Endothelial cell of umbilical vein (primary cell): ENCODE data around the gene CPED1. TPM values are rescaled to one million over a fixed set of nuclear protein-coding genes. Genes with fewer than 3 reads are reported as not detected.

Experiments
- BruUV-seq: library from RNA; stranded (reverse); fragments of 400-500 nt; replicated peaks from 2 replicates; lab custom pipeline; 2021; lab: Mats Ljungman, UMichigan
- CTCF ChIA-PET: fragments of 300-600, 350-600 bp; sonication (Branson Sonifier 250); formaldehyde crosslinking; loops from one replicate; lab custom pipeline; 2021; ENCODE audit warnings: antibody characterized with exemption, inconsistent platforms; lab: Charles Lee
- POLR2A ChIA-PET: fragments of 300-600, 350-600 bp; sonication (Branson Sonifier 250); formaldehyde crosslinking; loops from one replicate; lab custom pipeline; 2021; ENCODE audit warnings: antibody characterized with exemption, inconsistent platforms; lab: Charles Lee
- DNase-seq: peaks from one replicate; pipeline ENCODE4 v3.0.0-alpha.2; 2011; ENCODE audit warnings: low read depth, low spot score
- FAIRE-seq: peaks from 2 replicates; lab custom pipeline; 2011; peaks lifted over from hg19 to GRCh38; lab: Jason Lieb, UNC
- H2AFZ ChIP-seq: 2 replicates; pipeline ENCODE4 v1.6.0; 2012; ENCODE audit warnings: low read depth, low read length, control low read depth, inconsistent platforms
- H3K27ac ChIP-seq: 2 replicates; pipeline ENCODE4 v1.5.1; 2011; ENCODE audit warnings: low read depth, mild to moderate bottlenecking, control low read depth, low read length, moderate library complexity; ENCODE audit not compliant: insufficient read depth
- H3K27me3 ChIP-seq, 2 experiments: 2 replicates each; pipeline versions ENCODE4 v1.6.0 to v1.6.1; 2011; ENCODE audit warnings: low read length in 2 of 2, mixed read lengths in 1 of 2; ENCODE audit not compliant: control insufficient read depth in 2 of 2, insufficient read depth in 2 of 2
- H3K36me3 ChIP-seq, 2 experiments: 2 replicates in 1 of 2; 3 replicates in 1 of 2; pipeline ENCODE4 v1.5.1; 2011; ENCODE audit warnings: low read length in 2 of 2, mild to moderate bottlenecking in 1 of 2, moderate library complexity in 1 of 2; ENCODE audit not compliant: control insufficient read depth in 2 of 2, insufficient read depth in 2 of 2; ENCODE audit errors: extremely low read depth in 1 of 2
- H3K4me1 ChIP-seq: 3 replicates; pipeline ENCODE4 v1.5.1; 2011; ENCODE audit warnings: mild to moderate bottlenecking, low read length; ENCODE audit not compliant: control insufficient read depth, insufficient read depth; ENCODE audit errors: extremely low read depth
- H3K4me2 ChIP-seq: 2 replicates; pipeline ENCODE4 v1.6.1; 2011; ENCODE audit warnings: low read length, control low read depth, mixed read lengths; ENCODE audit not compliant: insufficient read depth
- H3K4me3 ChIP-seq, 3 experiments: fragments of 200-600 bp in 1 of 3; sonication (generic), shearing (Covaris generic) in 1 of 3; replicated peaks in 1 of 3; 2 replicates each; pipeline ENCODE4 v1.5.1; 2011 to 2016; ENCODE audit warnings: control low read depth in 3 of 3, low read length in 3 of 3, mild to moderate bottlenecking in 2 of 3, inconsistent platforms in 1 of 3, low read depth in 1 of 3, moderate library complexity in 1 of 3; ENCODE audit not compliant: insufficient read depth in 1 of 3
- H3K79me2 ChIP-seq: 2 replicates; pipeline ENCODE4 v1.6.0; 2012; ENCODE audit warnings: low read length, inconsistent platforms; ENCODE audit not compliant: control insufficient read depth, insufficient read depth
- H3K9ac ChIP-seq: replicated peaks from 2 replicates; pipeline ENCODE3; 2011; ENCODE audit warnings: low read length, control low read depth; ENCODE audit not compliant: insufficient read depth; ENCODE audit errors: extremely low read depth
- H3K9me1 ChIP-seq: replicated peaks from 3 replicates; pipeline ENCODE4 v1.6.0; 2011; ENCODE audit warnings: mild to moderate bottlenecking, low read length; ENCODE audit not compliant: control insufficient read depth, insufficient read depth; ENCODE audit errors: extremely low read depth
- H3K9me3 ChIP-seq: replicated peaks from 2 replicates; pipeline ENCODE4 v1.5.1; 2012; ENCODE audit warnings: low read length, inconsistent platforms; ENCODE audit not compliant: control insufficient read depth, insufficient read depth
- H4K20me1 ChIP-seq: replicated peaks from 2 replicates; pipeline ENCODE3; 2011; ENCODE audit warnings: mild to moderate bottlenecking, low read length; ENCODE audit not compliant: control insufficient read depth, insufficient read depth; ENCODE audit errors: extremely low read depth
- GATA2 ChIP-seq: IDR thresholded peaks from 2 replicates; pipeline ENCODE4 v1.7.0; 2011; ENCODE audit warnings: low read depth, mild to moderate bottlenecking, moderate library complexity, mixed read lengths, low read length; ENCODE audit not compliant: insufficient read length, insufficient read depth
- JUN ChIP-seq: IDR thresholded peaks from 2 replicates; pipeline ENCODE4 v1.6.1; 2011; ENCODE audit warnings: borderline replicate concordance, low read depth; ENCODE audit not compliant: insufficient read length, insufficient read depth
- POLR2A ChIP-seq: IDR thresholded peaks from 2 replicates; pipeline ENCODE4 v1.6.1; 2012; ENCODE audit warnings: low read depth, mild to moderate bottlenecking, control low read depth, low read length
- dilution Hi-C: fragments of 300-500 bp; cut with MboI; formaldehyde crosslinking; loops from one replicate; pipeline ENCODE4 v1.15.0; 2019; ENCODE audit warnings: low sequenced_read_pairs; ENCODE audit not compliant: extremely low pct_ligation_motif_present
- intact Hi-C: fragments of 100-400 bp; cut with micrococcal nuclease; formaldehyde crosslinking; loops from one replicate; pipeline ENCODE4 v1.10.0; 2022
- polyA plus RNA-seq, 4 experiments: library from polyadenylated mRNA; depleted of rRNA in 3 of 4; stranded (reverse) in 3 of 4; unstranded in 1 of 4; fragments of >200 nt; gene quantifications; 2 replicates each; pipeline versions ENCODE4 v1.2.1 to v1.2.3, GENCODE V29; 2011 to 2012; ENCODE audit warnings: missing spikeins in 1 of 4
- total RNA-seq: library from RNA; stranded (reverse); gene quantifications from 2 replicates; pipeline ENCODE4 v1.2.3, GENCODE V29; 2021

Gene CPED1
- total and polyA plus RNA-seq, 2 donors (not counting 3 experiments of a cell fraction or from before 2014, with no cell fraction given), result 0.22 to 3.0 TPM

DNA sequence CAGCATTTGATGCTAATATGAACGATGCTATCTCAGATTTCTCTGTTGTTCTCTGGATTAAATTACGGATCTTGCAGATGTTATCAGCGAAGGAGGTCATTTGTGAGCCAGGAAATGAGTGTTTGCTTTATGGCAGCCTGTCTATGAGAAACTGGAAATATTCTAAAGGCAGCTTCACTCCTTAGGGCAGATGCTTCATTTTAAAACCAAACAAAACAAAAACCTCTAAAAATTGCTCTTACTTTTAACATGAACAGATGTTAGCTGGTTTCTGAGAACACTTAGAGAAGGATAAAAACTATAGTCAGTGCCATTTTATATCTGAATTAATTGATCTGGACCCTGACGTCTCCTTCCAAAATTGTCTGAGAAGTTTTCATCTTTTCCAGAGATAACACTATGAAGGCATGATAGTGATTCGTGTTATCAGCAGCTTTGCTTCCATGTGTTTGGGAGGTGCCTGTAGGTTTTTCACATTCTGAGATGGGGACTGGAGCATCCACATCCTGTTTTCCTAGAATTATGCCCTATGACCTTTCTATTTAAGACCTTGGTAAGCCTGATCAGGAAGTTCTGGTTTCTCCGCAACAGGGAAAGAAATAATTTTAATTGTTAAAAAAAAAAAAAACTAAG lies 53.1 kb downstream of the CPED1 start:
- DNase-seq (peak; percentile 60), FAIRE-seq (peak; percentile 75)
- Histone ChIP-seq H4K20me1 (no peaks in the 10 kb centered on the region), H2AFZ (peak overlapping the region; percentile 76), H3K4me1 (peaks cover 15% of the 10 kb centered on the region), H3K4me2 (peak overlapping the region; percentile 82), H3K27me3 (no peaks in the 10 kb centered on the region), H3K36me3 (no peaks in the 10 kb centered on the region), H3K4me3 (peak overlapping the region in 1 of 3 experiments; percentile 8), H3K9me1 (no peaks in the 10 kb centered on the region), H3K9me3 (no peaks in the 10 kb centered on the region), H3K27ac (peak overlapping the region; percentile 23), H3K9ac (peak overlapping the region; percentile 19), H3K79me2 (no peaks in the 10 kb centered on the region)
- CTCF ChIA-PET, result interaction anchor here (1.0 to 2.4 kb wide), 4 partner anchors 13 to 67 kb away, joined by 3 to 7 read pairs (median 6); no protein-coding TSS in a partner anchor
- dilution Hi-C loops, result no loop called here
- no TSS peak for BruUV-seq
- POLR2A ChIA-PET, result no interaction called here
- peak; percentile 96 for TF ChIP-seq GATA2
- TF ChIP-seq JUN, result no peak
- intact Hi-C loops, result no loop called here

DNA sequence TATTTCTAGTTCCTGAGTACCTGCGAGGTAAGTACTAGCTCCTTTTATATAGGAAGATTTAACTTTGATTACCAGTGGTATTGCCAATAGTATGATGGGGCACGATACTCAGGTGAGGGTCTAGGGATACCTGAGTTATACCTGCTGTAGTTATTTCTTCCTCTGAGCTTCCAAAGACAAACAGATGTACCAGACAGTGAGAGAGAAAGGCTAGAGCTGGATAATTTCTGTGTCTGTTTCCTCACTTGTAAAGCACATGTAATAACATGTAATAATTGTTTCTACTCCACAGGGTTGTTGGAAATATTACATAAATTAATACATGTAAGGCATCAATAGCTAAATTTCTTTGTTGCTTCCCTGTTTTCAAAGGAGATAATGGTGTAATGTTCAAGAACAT lies 53.7 kb downstream of the CPED1 start:
- intact Hi-C loops (no loop called here), dilution Hi-C loops (no loop called here)
- CTCF ChIA-PET, result interaction anchor here (1.0 to 2.4 kb wide), 4 partner anchors 12 to 66 kb away, joined by 3 to 7 read pairs (median 6); no protein-coding TSS in a partner anchor
- no TSS peak for BruUV-seq
- H3K27ac ChIP-seq, result peak overlapping the region; percentile 23
- H4K20me1 ChIP-seq, result no peaks in the 10 kb centered on the region
- H3K9me3 ChIP-seq, result no peaks in the 10 kb centered on the region
- TF ChIP-seq POLR2A, result no peak
- H2AFZ ChIP-seq, result no peak overlapping the region
- H3K27me3 ChIP-seq, result no peaks in the 10 kb centered on the region
- peaks cover 15% of the 10 kb centered on the region for H3K4me1 ChIP-seq
- DNase-seq (no peak), FAIRE-seq (no peak)
- no peak overlapping the region for H3K4me3 ChIP-seq
- H3K9me1 ChIP-seq, result no peaks in the 10 kb centered on the region
- no peaks in the 10 kb centered on the region for H3K79me2 ChIP-seq
- POLR2A ChIA-PET, result no interaction called here
- H3K9ac ChIP-seq, result no peak overlapping the region
- H3K4me2 ChIP-seq, result peak overlapping the region; percentile 82
- H3K36me3 ChIP-seq, result no peaks in the 10 kb centered on the region
